SK-N-SH treated with all-trans-retinoic acid at 6 μM for 48 hours (cell line): ENCODE data around the gene GALNT17.

ENCODE experiments used
- ATAC-seq: fragments of 200-7000 bp; cut with Tn5 transposase; 3 replicates; pipeline ENCODE4 v1.9.1; 2020; ENCODE audit warnings: mild to moderate bottlenecking, moderate library complexity
- ARNTL ChIP-seq: fragments of 450-650 bp; formaldehyde crosslinking; IDR thresholded peaks from 2 replicates; pipeline ENCODE4 v1.5.0; 2020; ENCODE audit warnings: low read depth, mild to moderate bottlenecking, moderate library complexity, borderline replicate concordance
- BACH2 ChIP-seq: fragments of 250-450 bp; sonication (Bioruptor Pico); IDR thresholded peaks from 2 replicates; pipeline ENCODE4 v1.9.0; 2021; ENCODE audit warnings: mild to moderate bottlenecking, borderline replicate concordance
- CSDC2 ChIP-seq: fragments of 250-450 bp; sonication (Bioruptor Pico); IDR thresholded peaks from 2 replicates; pipeline ENCODE4 v1.5.0; 2020; ENCODE audit warnings: mild to moderate bottlenecking, moderate library complexity
- CSRNP3 ChIP-seq: fragments of 250-450 bp; sonication (Bioruptor Pico); IDR thresholded peaks from 2 replicates; pipeline ENCODE4 v1.5.1; 2021; ENCODE audit warnings: mild to moderate bottlenecking, moderate library complexity
- GLIS3 ChIP-seq: fragments of 250-450 bp; sonication (Bioruptor Pico); IDR thresholded peaks from 2 replicates; pipeline ENCODE4 v1.5.0; 2020; ENCODE audit warnings: mild to moderate bottlenecking, moderate library complexity
- OSR1 ChIP-seq: fragments of 250-450 bp; sonication (Bioruptor Pico); IDR thresholded peaks from 2 replicates; pipeline ENCODE4 v1.8.0; 2022; ENCODE audit warnings: moderate library complexity, mild to moderate bottlenecking, inconsistent platforms
- POU6F1 ChIP-seq: fragments of 250-450 bp; sonication (Bioruptor Pico); IDR thresholded peaks from 2 replicates; pipeline ENCODE4 v1.8.0; 2021; ENCODE audit warnings: low read depth, mild to moderate bottlenecking, moderate library complexity, borderline replicate concordance
- SNAI2 ChIP-seq: fragments of 250-450 bp; sonication (Bioruptor Pico); IDR thresholded peaks from 2 replicates; pipeline ENCODE4 v1.5.0; 2020; ENCODE audit warnings: mild to moderate bottlenecking, moderate library complexity
- TCF4 ChIP-seq: fragments of 250-450 bp; sonication (Bioruptor Pico); IDR thresholded peaks from 2 replicates; pipeline ENCODE4 v1.8.0; 2021; ENCODE audit warnings: mild to moderate bottlenecking, moderate library complexity, borderline replicate concordance
- TOX ChIP-seq: fragments of 250-450 bp; sonication (Bioruptor Pico); IDR thresholded peaks from 2 replicates; pipeline ENCODE4 v1.8.0; 2021; ENCODE audit warnings: mild to moderate bottlenecking, moderate library complexity, borderline replicate concordance
- TSHZ2 ChIP-seq: fragments of 250-450 bp; sonication (Bioruptor Pico); IDR thresholded peaks from 2 replicates; pipeline ENCODE4 v1.5.0; 2020; ENCODE audit warnings: mild to moderate bottlenecking, moderate library complexity
- ZC3H10 ChIP-seq: fragments of 250-450 bp; sonication (Bioruptor Pico); IDR thresholded peaks from 2 replicates; pipeline ENCODE4 v1.5.1; 2021; ENCODE audit warnings: mild to moderate bottlenecking, moderate library complexity
- ZFP3 ChIP-seq: fragments of 250-450 bp; sonication (Bioruptor Pico); IDR thresholded peaks from 2 replicates; pipeline ENCODE4 v1.5.0; 2020; ENCODE audit warnings: mild to moderate bottlenecking, moderate library complexity
- ZFP30 ChIP-seq: fragments of 450-650 bp; formaldehyde crosslinking; IDR thresholded peaks from 2 replicates; pipeline ENCODE4 v1.5.0; 2022; ENCODE audit warnings: mild to moderate bottlenecking, moderate library complexity

The GALNT17 gene

GRCh38 chr7:71270558-71270957 lies 138.6 kb downstream of the GALNT17 start (continued):
- TF ChIP-seq POU6F1 (CRISPR knock-in tag) (no peak), OSR1 (CRISPR knock-in tag) (no peak), SNAI2 (no peak), GLIS3 (CRISPR knock-in tag) (no peak), BACH2 (CRISPR knock-in tag) (no peak), CSRNP3 (CRISPR knock-in tag) (no peak), ZFP30 (CRISPR knock-in tag) (no peak), TSHZ2 (CRISPR knock-in tag) (no peak)

GRCh38 chr7:71271203-71271602 lies 139.3 kb downstream of the GALNT17 start:
- ATAC-seq, result no peak

More at GRCh38 chr7:71271203-71271602, 139.3 kb downstream of the GALNT17 start:
- TF ChIP-seq CSRNP3 (CRISPR knock-in tag) (no peak), TOX (CRISPR knock-in tag) (no peak), CSDC2 (no peak), ARNTL (CRISPR knock-in tag) (no peak), TSHZ2 (CRISPR knock-in tag) (no peak), ZC3H10 (CRISPR knock-in tag) (no peak), TCF4 (CRISPR knock-in tag) (no peak), ZFP3 (CRISPR knock-in tag) (no peak), GLIS3 (CRISPR knock-in tag) (no peak)
